Activated T-cell treated with anti-CD3 and anti-CD28 coated beads for 48 hours (primary cell): ENCODE results near the gene GPR107.

ENCODE experiments used
- DNase-seq: peaks from one replicate; pipeline ENCODE4 v3.0.0-alpha.2; 2020; ENCODE audit warnings: low read depth

GPR107 gene

DNA sequence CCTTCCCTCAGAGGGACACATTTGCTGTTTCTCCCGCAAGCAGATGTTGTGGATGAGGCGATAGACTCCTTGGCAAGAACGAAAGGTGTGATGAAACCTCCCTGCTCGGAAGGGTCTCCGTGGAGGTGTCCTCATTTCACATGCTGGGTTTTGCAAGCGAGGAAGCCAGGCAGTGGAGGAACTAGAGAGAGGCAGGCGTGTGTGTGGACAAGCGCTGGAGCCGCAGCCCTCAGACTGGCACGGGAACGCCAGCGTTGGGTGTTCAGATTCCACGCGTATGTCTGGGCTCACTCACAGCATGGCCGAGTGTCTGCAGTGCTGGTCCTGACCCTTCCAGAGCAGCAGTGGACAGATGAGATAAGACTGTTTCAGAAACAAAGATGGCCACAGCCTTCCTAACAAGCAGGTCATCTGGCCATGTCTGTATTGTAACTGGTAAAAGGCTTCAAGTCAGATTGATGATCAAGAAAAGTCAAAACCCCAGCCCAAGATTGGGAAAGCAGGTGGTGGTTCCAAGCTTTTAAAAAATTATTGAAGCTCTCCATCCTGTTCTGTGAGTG, 83.5 kb downstream of the GPR107 start:
- no peak for DNase-seq

DNA sequence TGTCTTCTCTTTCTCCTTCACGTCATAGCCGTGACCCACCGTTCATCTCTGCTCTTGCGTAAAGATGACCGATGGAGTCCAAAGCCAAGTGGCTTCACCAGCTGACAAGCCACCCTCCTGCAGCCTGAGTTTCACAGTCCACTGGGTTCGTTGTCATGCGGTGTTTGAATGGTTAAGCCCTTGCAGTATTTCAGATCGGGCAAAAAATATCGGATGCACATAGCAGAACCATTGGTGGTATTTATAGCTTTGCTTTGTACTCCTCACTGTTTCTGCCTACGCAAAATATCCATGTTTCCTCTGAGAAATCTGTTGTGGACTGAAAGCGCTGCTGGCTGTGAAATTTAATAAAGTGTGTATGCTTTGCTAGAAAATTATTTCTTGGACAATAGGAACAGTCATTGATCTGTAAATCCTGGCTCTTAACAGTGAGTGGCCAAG, 84.0 kb downstream of the GPR107 start:
- DNase-seq, result no peak

DNA sequence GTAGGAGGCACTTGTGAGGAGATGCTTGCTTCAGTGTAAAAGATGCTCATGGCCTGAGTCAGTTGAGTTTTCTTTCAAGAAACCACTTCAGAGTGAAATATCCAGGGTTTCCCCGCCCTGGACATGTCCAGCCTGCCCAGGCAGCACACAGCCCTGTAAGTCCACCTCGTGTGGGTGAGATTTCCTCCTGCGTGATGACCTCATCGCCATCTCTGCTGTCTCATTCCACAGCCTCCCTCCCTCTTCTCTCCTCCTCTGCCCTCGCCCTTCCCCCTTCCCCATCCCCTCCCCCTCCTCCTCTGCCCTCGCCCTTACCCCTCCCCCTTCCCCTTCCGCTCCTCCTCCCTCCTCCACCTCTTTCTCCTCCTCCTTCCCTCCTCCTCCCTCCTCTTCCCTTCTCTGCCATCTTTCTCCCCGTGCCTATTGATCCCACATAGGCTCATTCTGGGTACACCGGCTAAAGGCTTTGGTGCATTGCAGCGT, 84.5 kb downstream of the GPR107 start:
- no peak for DNase-seq

DNA sequence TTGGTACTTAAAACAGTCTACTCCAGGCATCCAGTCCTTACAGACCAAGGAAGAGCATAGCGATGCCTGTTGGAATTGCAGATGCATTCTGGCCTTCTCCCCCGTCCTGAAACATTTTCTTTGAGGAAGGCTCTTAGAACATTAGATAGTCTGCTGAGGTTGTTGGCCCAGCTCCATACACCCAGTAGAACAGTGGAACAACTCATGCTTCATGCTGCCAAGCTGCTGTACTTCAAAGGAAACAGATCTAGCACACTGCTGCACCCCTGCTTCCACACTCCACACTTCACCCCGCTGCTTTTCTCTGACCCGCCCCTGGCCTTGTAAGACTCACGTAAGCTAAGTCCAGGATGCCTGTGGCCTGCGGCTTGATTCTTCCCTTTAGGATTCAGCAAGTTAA, 85.1 kb downstream of the GPR107 start:
- DNase-seq, result no peak

DNA sequence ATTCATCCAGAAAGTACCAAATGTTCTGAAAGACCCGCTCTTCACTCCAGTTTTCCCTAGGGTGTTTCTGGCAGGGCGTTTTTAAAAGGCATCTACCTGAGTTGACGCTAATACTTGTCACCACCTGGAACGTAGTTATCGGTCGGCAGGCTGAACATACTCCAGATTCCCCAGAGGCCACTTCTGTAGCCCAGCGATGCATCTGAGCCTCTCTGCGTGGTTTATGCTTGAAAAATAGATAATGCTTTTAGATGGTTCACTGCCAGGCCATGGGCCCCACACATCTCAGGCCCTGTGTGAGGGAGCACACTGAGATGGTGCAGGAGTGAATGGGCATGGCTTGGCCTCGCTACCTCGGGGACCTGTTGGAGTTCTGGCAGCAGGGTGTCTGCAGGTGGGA, 85.5 kb downstream of the GPR107 start:
- DNase-seq, result no peak

DNA sequence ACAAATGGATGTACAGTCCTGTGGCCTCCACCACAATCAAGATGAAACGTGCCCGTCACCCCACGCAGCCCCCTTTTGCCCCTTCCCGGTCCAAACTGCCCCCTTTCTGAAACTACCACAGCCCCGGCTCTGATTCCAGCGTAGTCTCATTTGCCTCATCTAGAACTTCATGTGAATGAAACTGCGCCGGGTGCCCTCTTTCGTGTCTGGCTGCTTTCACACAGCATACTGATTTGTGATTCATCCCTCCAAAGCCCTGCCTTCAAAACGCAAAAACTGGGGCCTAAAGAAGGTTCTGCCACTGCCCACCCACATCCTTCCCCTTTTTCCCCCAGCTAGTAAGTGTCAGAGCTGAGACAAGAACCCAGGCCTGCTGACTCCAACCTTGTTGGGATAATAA, 87.0 kb downstream of the GPR107 start:
- peak; percentile 52 for DNase-seq

DNA sequence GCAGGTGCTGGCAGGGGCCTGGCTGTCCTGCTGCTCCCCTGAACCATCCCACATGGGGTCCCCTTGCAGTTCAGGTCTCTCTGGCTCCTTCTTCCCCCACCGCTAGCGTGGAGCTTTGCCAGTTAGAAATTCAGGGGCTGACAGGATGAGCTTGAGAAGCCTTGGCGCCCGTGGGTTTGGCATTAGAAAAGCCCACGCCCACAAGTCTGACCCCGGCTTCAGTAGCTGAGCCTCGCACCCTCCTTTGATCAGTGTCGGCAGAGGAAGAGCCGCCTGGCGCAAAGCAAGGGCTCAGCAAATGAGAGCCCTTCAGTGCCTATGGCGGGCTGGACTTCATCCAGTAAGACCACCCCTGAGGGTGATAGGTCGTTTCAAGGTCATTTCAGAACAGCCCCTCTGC, 88.3 kb downstream of the GPR107 start:
- no peak for DNase-seq

DNA sequence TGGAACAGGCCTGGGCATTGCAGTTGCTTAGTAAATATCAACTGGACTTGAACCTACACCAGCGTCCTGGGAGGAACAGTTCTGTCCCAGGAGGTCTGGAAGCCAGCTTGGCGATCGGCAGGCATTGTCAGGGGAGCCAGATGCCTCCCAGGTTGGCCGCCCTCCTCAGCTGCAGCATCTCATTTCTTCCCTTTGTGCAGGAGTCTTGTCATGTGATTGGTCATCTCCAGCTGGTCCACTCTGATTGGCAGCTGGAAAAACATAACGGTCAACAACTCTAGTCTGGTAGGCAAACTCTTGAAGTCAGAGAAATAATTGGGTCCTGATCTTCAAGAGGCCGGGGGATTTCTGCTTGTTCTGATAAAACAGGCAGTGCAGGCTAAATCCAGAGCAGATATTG, 88.9 kb downstream of the GPR107 start:
- DNase-seq, result no peak

DNA sequence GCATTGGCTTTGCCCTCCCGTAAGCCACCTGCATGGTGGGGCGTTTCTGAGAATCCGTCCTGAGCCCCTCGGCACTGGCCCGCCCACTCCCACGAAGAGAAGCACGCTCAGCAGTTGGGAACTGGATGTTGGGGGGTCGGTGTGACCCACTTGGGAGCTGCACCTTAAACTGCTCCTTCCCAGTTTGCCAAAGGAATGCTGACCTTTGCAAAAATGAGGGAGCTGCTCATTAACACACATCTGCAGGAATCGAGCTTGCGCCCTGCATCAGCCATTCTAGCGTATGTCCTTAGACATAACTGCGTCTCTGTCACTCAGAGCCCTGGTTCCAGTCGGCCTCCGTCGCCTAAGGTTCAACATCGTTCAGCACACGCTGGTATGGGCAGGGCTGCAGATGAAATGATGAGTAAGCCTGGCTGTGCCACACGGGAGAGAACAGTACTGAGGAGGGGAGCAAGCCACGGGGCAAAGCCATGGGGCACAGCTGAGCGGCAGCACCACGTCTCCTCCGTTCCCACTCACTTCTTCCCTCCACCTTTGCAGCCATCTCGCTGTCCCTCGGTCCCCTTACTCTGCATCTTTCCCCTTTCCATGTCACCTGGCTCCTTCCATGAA, 89.7 kb downstream of the GPR107 start:
- DNase-seq, result no peak

DNA sequence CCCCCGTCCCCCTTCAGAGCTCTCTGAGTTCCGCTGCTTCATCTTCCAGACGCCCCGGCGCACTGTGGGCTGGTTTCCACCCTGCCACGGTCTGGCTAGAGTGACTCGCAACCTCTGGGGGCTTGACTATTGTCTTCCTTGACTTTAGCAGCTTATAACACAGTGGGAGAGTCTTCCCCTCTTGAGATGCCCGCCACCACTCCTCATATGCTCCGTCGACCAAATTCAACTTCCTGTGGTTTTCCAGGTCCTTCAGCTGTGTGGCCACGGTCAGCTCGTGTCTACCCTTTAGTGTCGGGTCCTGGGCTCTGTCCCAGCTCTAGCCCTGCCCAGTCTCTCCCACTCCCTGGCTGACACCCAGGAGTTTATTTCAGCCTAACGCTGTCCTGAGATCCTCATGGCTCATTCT, 90.3 kb downstream of the GPR107 start:
- no peak for DNase-seq

DNA sequence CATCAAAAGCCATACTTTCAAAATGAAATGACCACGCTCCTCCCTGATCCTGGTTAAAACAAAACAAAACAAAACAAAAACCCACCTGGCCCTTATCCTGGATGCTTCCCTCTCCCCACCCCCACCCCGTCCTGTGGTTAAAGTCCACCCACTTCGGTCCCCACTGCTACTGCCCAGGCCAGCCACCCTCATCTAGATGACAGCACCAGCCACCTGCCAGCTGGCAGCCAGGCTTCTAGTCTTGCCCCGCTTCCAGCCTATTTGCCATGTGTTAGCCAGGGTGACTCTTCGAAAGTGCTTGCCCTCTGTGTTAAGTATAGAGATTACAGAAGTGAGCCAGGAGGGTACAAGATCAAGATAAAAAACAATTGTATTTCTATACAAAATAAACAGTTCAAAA, 91.0 kb downstream of the GPR107 start:
- DNase-seq, result no peak

DNA sequence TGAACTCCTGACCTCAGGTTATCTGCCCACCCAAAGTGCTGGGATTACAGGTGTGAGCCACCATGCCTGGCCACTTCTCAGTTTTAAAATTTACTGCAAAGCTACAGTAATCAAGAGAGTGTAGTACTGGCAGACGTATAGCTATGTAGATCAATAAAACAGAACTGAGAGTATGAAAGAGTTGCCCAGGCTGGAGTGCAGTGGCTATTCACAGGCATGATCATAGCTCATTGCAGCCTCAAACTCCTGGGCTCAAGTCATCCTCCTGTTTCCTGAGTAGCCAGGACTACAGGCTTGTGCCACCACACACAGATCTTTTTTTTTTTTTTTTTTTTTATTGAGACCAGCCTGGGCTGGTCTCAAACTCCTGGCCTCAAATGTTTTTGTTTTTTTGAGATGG, 92.0 kb downstream of the GPR107 start:
- DNase-seq, result no peak

DNA sequence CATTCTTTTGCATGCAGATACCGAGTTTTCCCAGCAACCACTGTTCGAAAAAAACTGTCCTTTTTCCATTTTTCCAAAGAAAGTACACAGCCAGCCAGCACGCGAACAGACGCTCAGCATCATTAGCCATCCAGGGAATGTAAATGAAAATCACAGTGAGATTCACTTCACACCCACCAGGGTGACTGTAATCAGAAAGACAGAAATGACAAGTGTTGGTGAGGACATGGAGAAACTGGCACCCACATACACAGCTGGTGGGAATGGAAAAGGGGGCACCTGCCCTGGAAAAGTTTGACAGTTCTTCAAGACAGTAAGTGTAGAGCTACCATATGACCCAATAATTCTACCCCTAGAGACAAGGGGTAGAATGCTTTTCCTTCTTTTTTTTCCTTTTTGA, 93.5 kb downstream of the GPR107 start:
- no peak for DNase-seq

DNA sequence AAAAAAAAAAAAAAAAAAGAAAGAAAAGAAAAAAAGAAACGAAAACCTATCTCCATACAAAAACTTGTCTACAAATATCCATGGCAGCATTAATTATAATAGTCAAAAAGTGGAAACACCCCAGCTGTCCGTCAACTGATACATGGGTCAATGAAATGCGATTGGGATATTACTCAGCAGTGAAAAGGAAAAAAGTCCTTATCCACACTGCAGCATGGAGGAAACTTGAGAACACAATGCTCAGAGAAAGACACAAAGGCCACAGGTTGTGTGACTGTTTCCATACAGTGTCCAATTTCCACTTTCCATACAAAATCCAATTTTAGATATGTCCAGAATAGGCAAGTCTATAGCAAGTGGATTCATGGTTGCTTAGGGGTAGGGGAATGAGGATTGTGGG, 94.2 kb downstream of the GPR107 start:
- no peak for DNase-seq

DNA sequence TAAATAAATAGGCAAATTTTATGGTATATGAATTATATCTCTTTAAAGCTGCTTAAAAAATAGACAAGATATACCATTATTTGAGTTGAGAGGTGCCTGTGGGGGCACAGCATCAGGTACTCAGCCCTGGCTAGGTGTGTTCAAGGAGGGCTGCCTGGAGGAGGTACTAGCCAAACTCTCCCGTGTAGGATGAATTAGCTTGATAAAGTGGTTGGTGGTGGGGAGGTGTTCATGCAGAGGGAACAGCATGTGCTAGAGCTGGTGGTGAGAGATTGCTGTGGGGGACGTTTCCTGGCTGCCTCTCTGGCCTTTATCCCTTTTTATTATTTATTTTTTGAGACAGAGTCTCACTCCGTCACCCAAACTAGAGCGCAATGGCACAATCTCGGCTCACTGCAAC, 95.3 kb downstream of the GPR107 start:
- DNase-seq, result no peak

DNA sequence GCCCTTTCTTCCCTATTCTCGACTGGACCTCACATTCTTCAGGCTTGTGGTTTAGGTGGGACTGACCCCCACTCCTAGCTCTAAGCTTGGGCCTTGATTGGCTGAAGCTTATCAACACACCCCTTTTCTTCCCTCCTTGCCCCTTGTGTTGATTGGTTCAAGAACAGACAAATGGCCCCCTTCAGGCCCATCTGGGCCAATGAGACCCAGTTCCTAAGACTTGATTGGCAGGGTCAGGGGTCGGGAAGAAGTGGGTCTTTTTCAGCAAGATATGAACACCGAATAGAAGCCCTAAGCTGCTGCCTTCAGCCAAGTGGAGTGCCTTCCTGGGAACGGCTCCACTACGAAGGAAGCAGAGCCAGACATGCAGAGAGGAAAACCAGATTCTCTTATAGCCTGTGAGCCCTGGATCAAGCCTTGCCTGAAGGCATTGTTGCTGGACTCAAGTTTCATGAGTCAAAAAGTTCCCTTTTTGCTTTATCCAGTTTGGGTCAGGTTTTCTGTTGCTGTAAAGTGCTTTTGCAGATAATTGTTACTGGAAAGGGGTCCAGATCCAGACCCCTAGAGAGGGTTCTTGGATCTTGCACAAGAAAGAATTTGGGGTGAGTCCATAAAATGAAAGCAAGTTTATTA, 96.1 kb downstream of the GPR107 start:
- no peak for DNase-seq

DNA sequence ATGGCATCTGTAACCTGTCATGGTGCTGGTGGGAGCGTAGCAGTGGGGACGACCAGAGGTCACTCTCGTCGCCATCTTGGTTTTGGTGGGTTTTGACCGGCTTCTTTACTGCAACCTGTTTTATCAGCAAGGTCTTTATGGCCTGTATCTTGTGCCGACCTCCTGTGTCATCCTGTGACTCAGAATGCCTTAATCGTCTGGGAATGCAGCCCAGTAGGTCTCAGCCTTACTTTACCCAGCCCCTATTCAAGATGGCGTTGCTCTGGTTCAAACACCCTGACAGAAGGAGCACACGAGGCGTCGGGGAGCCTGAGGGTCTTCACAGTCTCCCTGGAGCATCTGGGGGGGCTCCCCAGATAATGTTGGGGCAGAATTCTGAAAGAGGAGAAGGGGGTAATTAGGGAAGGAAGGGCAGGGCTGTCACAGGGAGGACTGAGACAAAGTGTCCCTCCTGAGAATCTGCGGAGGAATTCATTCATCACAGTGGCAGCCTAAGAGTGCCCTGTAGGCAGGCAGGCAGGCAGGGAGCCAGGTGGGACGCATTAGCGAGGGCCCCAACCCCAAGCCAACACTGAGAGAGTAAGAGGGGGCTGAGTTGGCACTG, 97.2 kb downstream of the GPR107 start:
- DNase-seq, result no peak

DNA sequence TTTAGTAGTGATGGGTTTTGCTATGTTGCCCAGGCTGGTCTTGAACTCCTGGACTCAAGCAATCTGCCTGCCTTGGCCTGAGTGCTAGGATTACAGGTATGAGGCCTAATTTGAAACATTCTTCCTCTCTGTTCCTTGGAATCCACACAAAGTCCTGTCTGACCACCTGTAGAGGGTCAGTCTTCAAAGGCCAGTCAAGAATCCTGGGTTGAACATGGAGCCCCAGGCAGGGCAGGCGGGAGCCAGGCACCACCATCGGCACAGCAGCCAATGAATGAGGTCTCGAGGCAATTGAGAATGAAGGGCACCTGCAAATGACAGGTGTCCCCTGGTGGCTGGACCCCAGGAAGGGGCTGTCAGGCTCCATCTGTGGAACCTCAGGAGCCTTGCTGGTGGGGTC, 101.1 kb downstream of the GPR107 start:
- DNase-seq, result no peak

DNA sequence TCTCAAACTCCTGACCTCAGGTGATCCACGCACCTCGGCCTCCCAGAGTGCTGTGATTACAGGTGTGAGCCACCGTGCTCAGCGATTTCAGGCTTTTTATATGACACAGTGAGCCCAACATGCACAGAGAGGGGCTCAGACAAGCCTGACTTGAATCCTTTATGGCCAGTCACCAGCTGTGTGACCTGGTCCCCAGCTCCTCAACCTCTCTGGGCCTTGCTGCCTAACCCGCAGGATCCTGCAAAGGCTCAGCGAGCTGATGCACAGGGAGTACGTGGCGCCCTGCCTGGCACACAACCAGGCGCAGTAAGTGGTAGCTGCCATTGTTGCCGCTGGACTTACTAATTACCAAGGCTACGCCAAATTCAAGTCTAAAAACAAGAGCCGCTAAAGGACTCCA, 101.9 kb downstream of the GPR107 start:
- DNase-seq, result no peak

DNA sequence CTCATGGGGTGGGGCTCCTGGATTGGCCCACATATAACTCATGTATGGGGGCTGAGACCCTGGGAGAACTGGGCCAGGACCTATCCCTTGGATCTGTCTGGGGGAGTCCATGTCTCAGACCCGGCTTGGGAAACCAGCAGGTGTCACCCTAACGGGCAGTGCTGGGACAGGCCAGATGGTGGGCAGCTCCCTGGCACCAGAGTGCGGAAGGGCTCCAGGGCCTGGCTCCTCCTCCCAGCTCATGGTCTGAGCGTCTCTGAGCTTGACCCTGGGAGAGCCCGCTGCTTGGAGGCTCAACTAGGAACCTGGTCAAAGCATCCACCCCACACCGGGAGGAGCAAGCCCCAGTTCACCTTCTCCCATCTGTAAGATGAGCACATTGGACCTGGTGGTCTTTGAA, 103.0 kb downstream of the GPR107 start:
- no peak for DNase-seq

DNA sequence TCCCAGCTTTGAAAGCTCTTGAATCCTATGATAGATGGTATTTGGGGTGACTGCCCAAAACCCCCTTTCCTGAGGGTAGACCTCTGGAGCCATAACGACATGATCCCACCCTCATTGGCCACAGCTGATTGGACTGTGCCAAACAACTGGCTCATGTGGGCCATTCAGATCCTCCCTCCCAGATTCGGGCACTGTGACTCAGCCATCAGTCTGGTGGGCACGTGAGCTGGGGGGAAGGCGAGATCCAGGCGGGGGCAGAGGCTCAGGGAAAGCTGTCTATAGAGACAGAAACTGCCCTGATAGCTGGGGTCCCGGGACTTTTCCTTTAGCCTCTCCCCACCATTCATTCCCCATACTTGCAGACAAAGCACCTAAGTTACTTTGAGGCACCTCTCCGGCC, 103.4 kb downstream of the GPR107 start:
- no peak for DNase-seq

DNA sequence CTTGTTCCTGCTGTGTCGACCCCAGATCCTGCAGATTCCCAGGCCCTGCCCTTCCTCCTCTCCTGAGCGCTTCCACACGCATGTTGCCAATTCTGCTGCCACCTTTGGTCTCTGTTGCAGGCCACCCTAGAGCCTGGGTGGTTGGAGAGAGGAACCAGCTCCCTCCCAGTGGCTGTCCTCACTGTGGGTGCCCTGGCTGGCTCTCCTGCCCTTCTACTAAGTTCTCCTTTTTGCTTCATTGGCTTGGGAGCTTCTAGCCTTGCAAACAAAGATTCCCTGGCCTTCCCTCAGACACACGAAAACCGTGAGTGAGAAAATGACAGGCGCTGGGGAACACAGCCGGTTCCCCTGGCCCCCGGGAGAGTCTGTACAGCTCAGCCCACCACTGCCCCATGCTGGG, 104.3 kb downstream of the GPR107 start:
- no peak for DNase-seq

DNA sequence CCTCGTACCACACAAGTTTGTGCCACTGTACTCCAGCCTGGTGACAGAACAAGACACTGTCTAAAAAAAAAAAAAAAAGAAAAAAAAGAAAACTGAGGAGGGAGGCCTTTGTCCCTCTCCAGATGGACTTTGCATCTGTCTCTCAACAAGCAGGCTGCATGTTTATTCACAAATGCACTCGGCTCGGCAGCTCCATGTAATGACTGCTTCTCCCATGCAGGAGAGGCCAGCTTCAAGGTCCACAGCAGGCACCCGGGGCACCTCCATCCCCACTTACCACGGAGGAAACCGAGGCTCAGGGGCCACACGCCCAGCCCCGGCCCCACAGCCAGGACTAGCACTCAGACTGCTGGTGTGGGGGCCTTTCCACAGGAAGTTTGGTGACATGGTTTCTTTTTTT, 105.4 kb downstream of the GPR107 start:
- DNase-seq, result no peak
